GM18858 (cell line): Measurements from ENCODE around the gene ZNF33A.
"Not testable (repeated sequence)": the region's sequence is repeated elsewhere in the genome, so short reads cannot be mapped to it uniquely, and the experiment has no call there.

Source experiments
- ATAC-seq: cut with Tn5 transposase; IDR thresholded peaks from one replicate; pipeline ENCODE4 v1.9.1; 2021; ENCODE audit not compliant: unreplicated experiment

ZNF33A gene

GRCh38 chr10:38010119-38010903, at the start of gene ZNF33A:
Gene ZNF33A (plus strand): TSS chr10:38010675. CDS start chr10:38012342, 1,667 bp downstream.
- ATAC-seq, result peak; percentile 84

GRCh38 chr10:37965006-37965405, 45.5 kb upstream of the ZNF33A start:
- ATAC-seq, result no peak

GRCh38 chr10:37972396-37972795, 38.1 kb upstream of the ZNF33A start:
- no peak for ATAC-seq

- ATAC-seq, result no peak
Observed at GRCh38 chr10:37975401-37975991, 35.0 kb upstream of the ZNF33A start.

GRCh38 chr10:37976091-37976879, 34.2 kb upstream of the ZNF33A start, which contains the start of gene ZNF25:
Gene ZNF25 (minus strand): TSS chr10:37976647. CDS start chr10:37971722, 4,925 bp downstream.
- ATAC-seq, result peak; percentile 93

- ATAC-seq, result no peak
Observed at GRCh38 chr10:37976880-37977203, 33.6 kb upstream of the ZNF33A start.

- ATAC-seq, result no peak
Observed at GRCh38 chr10:37991655-37992054, 18.8 kb upstream of the ZNF33A start.

GRCh38 chr10:37992083-37992482, 18.4 kb upstream of the ZNF33A start:
- no peak for ATAC-seq

GRCh38 chr10:37998920-37999319, 11.6 kb upstream of the ZNF33A start:
- ATAC-seq, result not testable (repeated sequence)

- not testable (repeated sequence) for ATAC-seq
Observed at GRCh38 chr10:38000474-38000873, 10.0 kb upstream of the ZNF33A start.

- ATAC-seq, result no peak
Observed at GRCh38 chr10:38003026-38003425, 7.4 kb upstream of the ZNF33A start.

- no peak for ATAC-seq
Observed at GRCh38 chr10:38003588-38003987, 6.9 kb upstream of the ZNF33A start.

GRCh38 chr10:38007551-38007950, 2.9 kb upstream of the ZNF33A start:
- no peak for ATAC-seq

- no peak for ATAC-seq
Observed at GRCh38 chr10:38007991-38008390, 2.5 kb upstream of the ZNF33A start.

- no peak for ATAC-seq
Observed at GRCh38 chr10:38016354-38016753, 5.9 kb downstream of the ZNF33A start.

GRCh38 chr10:38019124-38019523, 8.6 kb downstream of the ZNF33A start:
- ATAC-seq, result not testable (repeated sequence)

- peak; percentile 71 for ATAC-seq
Observed at GRCh38 chr10:38025283-38025682, 14.8 kb downstream of the ZNF33A start.

- no peak for ATAC-seq
Observed at GRCh38 chr10:38027986-38028385, 17.5 kb downstream of the ZNF33A start.

GRCh38 chr10:38032886-38033285, 22.4 kb downstream of the ZNF33A start:
- ATAC-seq, result no peak

- ATAC-seq, result peak; percentile 92
Observed at GRCh38 chr10:38038107-38038931, 27.8 kb downstream of the ZNF33A start.

GRCh38 chr10:38038932-38039245, 28.4 kb downstream of the ZNF33A start:
- ATAC-seq, result peak; percentile 10
